ENCODE measurements around the gene PTPRM.
A peak's percentile ranks its signal among the peaks of the same experiment; 100 is the strongest.

PTPRM gene

GRCh38 chr18:7904529-7904928 is 337.4 kb downstream of the PTPRM start:
- no peak for DNase-seq

DNA sequence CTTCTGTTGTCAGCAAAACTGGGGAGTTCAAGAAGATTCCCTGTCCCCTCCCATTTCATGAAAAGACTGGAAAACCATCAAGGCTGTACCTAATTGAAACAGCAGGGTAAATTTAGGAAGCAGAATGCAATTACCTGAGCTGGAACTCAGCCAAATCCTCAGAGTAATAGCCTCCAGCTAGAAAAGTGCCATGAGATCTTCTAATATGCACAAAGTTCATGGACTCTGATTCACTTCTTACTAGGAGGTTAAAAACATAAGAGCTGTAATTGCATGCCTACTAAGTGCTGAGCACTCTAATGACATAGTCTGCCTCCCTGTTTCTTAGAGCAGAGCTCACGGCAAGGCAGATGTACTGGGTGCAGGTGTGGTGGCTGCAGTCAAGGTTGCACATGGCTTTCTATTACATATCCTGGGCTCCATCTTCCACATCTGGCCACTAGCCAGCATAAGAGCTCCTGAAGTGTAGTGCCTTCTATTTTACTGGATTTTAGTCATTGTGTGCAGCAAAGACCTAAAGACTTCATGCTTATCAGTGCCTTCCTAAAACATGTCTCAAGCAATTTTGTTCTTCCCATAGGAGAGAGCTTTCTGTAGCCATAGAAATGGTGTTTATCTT is 341.7 kb downstream of the PTPRM start:
- no peak for DNase-seq

DNA sequence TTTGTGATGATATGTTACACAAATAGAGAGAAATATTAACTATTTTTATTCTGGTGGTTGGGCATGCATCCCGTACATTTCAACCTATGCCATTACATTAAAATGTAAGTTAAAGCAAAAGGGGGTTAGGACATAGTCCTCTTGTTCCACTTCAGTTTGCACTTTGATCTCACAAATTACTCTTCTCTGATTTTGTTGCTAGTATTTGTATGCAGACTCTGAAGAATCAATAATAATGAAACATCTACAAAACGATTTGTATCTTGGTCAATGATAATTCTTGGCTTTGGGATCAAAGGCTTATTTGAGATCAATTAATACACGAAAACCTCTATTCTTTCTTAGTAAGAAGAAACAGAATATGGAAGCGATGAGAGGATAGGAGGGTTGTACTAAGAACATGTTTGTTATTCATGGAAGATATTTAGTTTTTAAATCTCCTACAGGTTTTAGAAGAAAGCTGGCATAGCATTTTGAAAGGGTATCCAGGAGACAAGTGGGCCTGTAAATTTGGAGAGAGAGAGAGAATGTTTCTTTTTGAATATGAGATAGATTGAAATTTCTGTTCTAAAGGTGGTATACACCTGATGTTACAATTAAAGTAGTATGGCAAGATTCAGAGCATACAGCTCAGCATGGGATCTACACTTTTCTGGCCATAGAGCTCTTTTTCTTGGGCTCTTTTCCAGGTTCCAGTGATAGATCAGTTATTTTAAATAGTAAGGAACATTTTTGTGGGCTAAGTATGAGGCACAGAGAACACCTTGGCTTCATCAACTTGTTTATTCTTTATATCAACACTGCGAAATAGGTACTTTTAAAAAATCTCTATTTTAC is 347.9 kb downstream of the PTPRM start:
- no peak for DNase-seq

GRCh38 chr18:7918701-7919100 is 351.6 kb downstream of the PTPRM start:
- DNase-seq, result no peak

GRCh38 chr18:7919565-7919964 is 352.4 kb downstream of the PTPRM start:
- no peak for DNase-seq

DNA sequence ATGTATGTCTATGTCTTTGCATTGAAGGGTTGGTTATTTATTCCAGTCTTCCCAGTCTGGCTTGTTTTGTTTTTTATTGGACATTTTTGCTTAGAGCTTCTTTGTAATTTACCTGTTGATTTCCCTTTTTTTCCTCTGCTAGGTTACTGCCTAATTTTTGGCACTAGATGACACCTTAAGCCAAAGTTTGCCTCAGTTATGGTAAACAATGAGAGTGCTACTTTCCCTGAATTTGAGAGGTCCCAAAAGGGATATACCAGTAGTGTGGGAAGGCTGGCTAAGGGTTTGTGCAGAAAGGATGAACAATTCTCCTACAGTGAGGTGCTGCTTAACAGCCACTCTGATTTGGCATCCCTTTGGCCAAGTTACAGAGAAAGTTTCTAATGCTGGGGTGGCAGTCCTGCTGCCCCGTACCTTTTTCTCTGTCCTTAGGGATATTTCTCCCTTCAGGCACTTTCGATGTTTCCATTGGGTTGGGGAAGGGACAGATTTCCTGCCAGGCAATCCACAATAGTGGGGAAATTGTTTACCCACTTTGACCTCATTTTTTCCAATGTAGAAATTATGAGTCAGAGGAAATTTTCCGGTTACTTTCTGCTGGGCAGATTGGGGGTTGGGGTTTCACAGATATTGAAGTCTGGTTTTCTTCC is 354.9 kb downstream of the PTPRM start:
- no peak for DNase-seq

- DNase-seq, result no peak
These were observed 356.0 kb downstream of the PTPRM start for GRCh38 chr18:7923105-7923504.

DNA sequence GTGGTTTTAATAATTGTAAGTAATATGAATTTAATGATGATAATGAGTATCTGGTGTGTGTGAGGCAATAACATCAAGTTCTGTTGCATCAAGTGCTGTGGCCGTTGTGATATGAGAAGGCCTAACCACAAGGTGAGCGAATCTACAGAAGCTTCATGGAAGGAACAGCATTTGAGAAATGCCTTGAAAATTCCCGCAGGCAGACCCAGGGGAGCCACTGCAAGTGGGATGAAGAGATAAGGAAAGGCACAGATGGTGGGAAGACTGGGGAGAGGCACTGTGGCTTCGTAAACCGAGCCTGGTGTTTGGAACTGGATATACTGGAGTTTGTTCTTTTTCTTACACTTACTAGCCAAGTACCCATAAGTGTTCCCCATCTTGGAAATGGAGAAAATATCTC is 357.5 kb downstream of the PTPRM start:
- DNase-seq, result no peak

- DNase-seq, result no peak
These were observed 359.4 kb downstream of the PTPRM start for GRCh38 chr18:7926526-7926925.

- DNase-seq, result no peak
These were observed 360.0 kb downstream of the PTPRM start for GRCh38 chr18:7927119-7927518.

DNA sequence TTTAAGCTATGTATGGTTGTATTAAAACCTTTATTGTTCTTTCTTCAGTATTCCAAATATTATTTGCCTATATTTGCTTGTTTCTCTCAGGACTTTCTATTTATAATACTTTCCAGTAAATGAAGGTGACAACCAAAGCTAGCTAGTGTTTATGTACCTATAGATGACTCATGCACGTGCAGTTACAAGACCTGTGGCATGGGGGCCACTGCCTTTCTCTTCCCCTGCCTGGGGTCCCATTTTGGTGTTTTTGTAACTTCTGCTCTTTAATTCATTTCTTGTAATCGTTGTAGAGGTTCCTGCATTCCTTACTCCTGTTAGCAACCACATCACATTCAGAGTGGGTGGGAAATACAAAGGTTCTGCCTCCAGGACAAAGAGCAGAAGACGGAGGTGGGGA is 364.6 kb downstream of the PTPRM start:
- DNase-seq, result no peak

GRCh38 chr18:7937268-7937667 is 370.2 kb downstream of the PTPRM start:
- DNase-seq, result no peak

DNA sequence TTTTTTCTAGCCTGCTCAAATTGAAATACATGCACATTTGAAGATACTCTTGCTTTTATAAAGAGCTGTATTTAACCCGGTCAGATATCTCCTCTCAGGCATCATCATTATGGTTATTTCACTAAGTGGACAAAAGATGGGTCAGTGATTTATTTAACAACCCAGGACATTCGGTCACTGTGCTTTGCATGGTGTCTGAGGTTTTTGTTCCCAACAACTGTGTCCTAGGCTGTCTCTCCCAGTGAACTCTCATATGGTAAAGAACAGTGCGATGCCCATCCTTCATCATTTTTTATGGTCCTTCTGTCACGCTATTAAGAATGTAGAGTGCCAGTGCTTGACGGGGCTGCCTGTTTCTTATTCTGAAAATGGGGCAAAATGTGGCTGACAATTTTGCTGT is 372.4 kb downstream of the PTPRM start:
- DNase-seq, result no peak

DNA sequence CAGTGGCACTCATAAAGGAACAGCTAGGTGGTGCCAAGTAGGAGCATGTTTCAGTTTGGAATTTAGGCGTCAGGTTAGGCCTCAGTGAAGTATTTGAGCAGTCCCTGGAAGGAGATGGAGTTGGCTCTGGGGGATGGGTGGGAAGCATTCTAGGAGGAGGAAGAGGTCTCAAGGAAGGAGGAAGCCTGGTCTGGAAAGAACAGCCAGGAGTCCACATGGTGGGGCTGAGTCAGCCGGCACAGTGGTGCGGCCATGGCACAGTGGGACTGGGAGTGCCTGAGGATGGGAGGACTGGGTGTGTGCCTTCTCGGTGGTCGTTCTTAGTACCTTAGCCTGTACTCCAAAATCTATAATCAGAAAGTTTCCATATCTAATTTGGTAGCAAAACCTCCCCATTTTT is 373.3 kb downstream of the PTPRM start:
- no peak for DNase-seq

DNA sequence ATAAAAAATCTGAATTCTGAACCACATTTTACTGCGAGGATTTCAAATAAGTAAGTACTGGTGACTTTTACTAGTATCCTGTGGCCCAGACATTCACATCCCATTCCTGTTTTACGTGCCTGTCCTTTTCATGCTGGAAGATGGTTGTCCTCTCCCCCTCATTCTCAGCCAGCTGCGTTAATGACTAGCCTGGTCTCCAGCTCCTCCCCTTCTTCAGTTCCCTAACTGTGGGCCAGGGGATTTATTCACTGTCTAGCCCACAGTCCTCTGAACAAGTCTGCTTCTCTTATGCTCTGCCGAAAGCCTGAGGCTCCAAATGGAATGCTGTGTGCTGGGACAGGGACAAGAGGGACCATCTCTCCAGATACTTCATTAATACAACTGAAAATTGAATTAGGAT is 373.9 kb downstream of the PTPRM start:
- no peak for DNase-seq

GRCh38 chr18:7941533-7941932 is 374.4 kb downstream of the PTPRM start:
- DNase-seq, result no peak

DNA sequence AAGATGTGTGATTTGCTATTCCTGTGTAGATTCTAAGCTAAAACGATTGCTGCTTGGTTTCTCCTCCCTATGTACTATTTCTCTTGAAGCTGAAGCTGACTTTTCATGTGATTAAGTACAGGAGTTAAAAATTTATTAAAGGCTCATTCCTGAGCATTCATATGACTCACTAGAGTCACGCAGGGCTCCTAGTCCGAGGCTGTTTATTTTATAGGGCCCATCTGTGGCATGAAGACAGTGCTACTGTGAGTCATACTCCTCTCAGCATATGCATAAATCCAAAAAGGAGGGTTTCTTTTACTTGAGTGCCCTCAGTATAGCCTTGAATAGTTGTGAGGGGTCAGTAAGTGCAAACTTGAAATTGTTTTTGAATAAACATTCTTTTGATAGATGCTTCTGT is 378.8 kb downstream of the PTPRM start:
- no peak for DNase-seq

DNA sequence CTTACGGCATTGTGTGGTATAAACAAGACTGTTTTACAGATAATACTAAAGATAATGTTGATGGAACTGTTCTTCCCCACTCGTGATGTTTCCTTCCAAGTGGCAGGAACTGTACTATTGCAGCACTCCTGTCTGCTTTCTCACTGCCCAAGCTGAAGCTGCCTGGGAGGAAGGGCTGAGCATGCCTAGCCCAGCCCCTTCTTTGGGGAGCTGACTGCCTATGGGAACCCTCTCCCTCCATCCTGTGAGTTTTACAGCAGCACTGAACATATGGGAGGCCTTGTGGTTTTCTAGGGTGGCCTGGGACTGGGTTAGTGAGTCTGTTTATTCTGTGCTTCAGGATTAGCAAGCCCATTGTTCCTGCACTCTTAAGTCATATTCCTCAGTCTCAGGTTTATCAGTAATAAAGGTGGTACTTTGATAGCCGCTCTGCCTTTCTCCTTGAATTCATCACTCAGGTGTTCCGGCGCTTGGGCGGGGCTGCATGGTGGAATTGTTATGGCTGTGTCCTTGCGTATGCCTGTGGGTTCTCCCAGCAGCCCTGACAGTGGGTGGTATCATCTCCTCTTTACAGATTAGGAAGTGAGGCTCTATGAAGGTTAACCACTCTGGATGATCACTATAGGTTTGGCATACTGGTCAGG is 379.7 kb downstream of the PTPRM start:
- peak in 1 of 2 donors; percentile 54 for DNase-seq

DNA sequence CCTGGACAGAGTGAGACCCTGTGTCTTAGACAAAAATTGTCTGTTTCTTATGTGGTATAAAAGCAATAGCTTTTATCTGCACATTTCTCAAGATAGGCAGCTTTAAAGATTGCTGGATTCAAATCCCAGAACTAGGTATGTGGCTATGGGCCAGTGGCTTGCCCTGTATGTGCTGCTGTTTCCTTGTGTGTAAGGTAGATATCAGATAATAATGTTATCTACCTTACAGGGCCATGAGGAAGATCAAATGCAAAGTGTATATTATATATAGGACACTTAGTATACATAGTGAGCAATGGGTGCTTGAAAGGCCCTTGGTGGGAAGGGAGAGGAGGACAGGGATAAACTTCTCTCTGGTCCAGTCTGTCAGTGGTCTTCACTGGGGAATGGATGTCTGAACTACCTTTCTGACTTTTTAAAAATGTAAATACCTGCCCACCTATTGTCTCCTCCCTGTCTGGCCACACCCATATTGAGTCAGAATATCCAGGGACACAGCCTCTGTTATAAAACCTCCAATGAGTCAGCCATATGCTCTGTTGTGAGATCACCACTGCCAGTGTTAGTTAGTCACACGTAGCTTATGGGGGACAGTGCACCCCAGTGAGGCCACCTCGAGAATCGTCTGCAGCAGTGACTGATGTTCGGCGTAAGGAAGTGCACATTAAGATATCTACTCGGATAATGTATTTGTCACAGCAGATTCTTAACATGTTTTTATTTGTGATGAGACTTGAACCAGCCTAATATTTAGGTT is 383.4 kb downstream of the PTPRM start:
- peak in 1 of 2 donors; percentile 32 for DNase-seq

GRCh38 chr18:7953095-7953958 is 386.2 kb downstream of the PTPRM start:
- DNase-seq, result no peak

DNA sequence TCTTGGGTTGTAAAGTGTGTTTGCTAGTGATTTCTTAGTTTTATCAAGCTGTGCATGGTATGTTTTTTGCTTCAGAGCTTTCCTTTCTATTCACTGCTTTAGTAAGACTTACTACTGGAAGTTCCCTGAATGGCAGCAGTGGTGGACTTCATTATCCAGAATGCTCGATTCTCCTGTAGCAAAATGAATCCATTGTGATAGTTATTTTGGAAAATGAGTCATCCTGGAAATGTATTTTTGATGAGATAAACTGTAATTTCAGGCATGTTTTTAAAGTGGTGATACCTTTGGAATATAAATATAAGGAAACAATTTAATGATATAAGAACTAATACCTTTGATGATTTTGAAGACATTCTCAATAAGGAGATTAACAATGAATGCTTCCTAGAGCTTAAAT is 387.1 kb downstream of the PTPRM start:
- DNase-seq, result no peak

DNA sequence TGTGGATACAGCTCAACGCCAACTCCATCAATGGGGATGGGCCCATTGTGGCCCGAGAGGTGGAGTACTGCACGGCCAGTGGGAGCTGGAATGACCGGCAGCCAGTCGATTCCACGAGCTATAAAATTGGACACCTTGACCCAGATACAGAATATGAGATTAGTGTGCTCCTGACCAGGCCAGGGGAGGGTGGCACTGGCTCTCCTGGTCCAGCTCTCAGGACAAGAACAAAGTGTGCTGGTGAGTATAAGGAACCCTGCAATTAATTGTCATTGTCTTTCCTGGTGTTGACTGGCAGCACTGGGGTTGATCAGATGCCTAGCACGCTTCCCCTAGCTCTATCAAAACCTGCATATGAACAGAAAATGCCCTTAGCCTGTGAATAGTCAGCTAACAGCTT is 388.1 kb downstream of the PTPRM start:
- DNase-seq, result no peak
